ENCODE data around the gene GSK3B. TPM values are rescaled to one million over a fixed set of nuclear protein-coding genes. Genes with fewer than 3 reads are reported as not detected.

Gene GSK3B
- total and polyA plus RNA-seq, 2 donors (not counting 3 experiments of a cell fraction or from before 2014, with no cell fraction given), result 22.1 to 50.1 TPM

GRCh38 chr3:119927190-119927589, 167.1 kb downstream of the GSK3B start:
- Histone ChIP-seq H3K36me3 (ENCODE audit: control insufficient read depth in 2 of 2, extremely low read depth in 1 of 2, insufficient read depth in 2 of 2, low read length in 2 of 2) (no peaks in the 10 kb centered on the region), H3K9me3 (replicated peaks; ENCODE audit: control insufficient read depth, insufficient read depth, low read length) (no peaks in the 10 kb centered on the region), H3K79me2 (ENCODE audit: control insufficient read depth, insufficient read depth, low read length) (peaks cover 58% of the 10 kb centered on the region), H3K9me1 (replicated peaks; ENCODE audit: control insufficient read depth, extremely low read depth, insufficient read depth, low read length) (no peaks in the 10 kb centered on the region), H3K4me2 (ENCODE audit: insufficient read depth, low read length) (no peak overlapping the region), H3K4me3 (replicated peaks in 1 of 3; ENCODE audit: insufficient read depth in 1 of 3, low read depth in 1 of 3, low read length in 3 of 3) (no peak overlapping the region), H3K27me3 (ENCODE audit: control insufficient read depth in 2 of 2, insufficient read depth in 2 of 2, low read length in 2 of 2) (no peaks in the 10 kb centered on the region), H3K9ac (replicated peaks; ENCODE audit: extremely low read depth, insufficient read depth, low read length) (no peak overlapping the region), H3K27ac (ENCODE audit: insufficient read depth, low read depth, low read length) (no peak overlapping the region), H2AFZ (ENCODE audit: low read depth, low read length) (no peak overlapping the region), H4K20me1 (replicated peaks; ENCODE audit: control insufficient read depth, extremely low read depth, insufficient read depth, low read length) (no peaks in the 10 kb centered on the region), H3K4me1 (ENCODE audit: control insufficient read depth, extremely low read depth, insufficient read depth, low read length) (no peaks in the 10 kb centered on the region)
- FAIRE-seq (no peak), DNase-seq (ENCODE audit: low read depth, low spot score) (no peak)
- TF ChIP-seq, protein P1, sequence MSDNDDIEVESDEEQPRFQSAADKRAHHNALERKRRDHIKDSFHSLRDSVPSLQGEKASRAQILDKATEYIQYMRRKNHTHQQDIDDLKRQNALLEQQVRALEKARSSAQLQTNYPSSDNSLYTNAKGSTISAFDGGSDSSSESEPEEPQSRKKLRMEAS (IDR thresholded peaks at IDR 0.05; ENCODE audit: insufficient read depth, insufficient read length), result no peak
- TF ChIP-seq POLR2A (IDR thresholded peaks at IDR 0.05; ENCODE audit: low read depth, low read length) (no peak), GATA2 (IDR thresholded peaks at IDR 0.05; ENCODE audit: insufficient read depth, insufficient read length, low read depth, low read length) (no peak), EZH2 (IDR thresholded peaks at IDR 0.05; ENCODE audit: borderline replicate concordance, low read depth, low read length, severe bottlenecking) (no peak), JUN (IDR thresholded peaks at IDR 0.05; ENCODE audit: borderline replicate concordance, insufficient read depth, insufficient read length, low read depth) (no peak), MYC (IDR thresholded peaks at IDR 0.05; ENCODE audit: low read depth, low read length) (no peak)
- TF ChIP-seq, protein P2, sequence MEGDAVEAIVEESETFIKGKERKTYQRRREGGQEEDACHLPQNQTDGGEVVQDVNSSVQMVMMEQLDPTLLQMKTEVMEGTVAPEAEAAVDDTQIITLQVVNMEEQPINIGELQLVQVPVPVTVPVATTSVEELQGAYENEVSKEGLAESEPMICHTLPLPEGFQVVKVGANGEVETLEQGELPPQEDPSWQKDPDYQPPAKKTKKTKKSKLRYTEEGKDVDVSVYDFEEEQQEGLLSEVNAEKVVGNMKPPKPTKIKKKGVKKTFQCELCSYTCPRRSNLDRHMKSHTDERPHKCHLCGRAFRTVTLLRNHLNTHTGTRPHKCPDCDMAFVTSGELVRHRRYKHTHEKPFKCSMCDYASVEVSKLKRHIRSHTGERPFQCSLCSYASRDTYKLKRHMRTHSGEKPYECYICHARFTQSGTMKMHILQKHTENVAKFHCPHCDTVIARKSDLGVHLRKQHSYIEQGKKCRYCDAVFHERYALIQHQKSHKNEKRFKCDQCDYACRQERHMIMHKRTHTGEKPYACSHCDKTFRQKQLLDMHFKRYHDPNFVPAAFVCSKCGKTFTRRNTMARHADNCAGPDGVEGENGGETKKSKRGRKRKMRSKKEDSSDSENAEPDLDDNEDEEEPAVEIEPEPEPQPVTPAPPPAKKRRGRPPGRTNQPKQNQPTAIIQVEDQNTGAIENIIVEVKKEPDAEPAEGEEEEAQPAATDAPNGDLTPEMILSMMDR (IDR thresholded peaks at IDR 0.05; ENCODE audit: extremely low read depth in 1 of 2, insufficient read depth in 1 of 2, low read depth in 1 of 2, low read length in 2 of 2), result no peak
- intact Hi-C loops (cut with micrococcal nuclease), result no loop called here
- dilution Hi-C loops (cut with MboI; ENCODE audit: extremely low pct_ligation_motif_present, low sequenced_read_pairs), result no loop called here
- POLR2A ChIA-PET, result no interaction called here
- BruUV-seq (replicated peaks), result no TSS peak
- CTCF ChIA-PET, result interaction anchor here (1.3 kb wide), 1 partner anchor 35 kb away, joined by 4 read pairs; no protein-coding TSS in a partner anchor
